GM12878 (cell line): Measurements from ENCODE around the gene CYTL1.

Experiments used
- CEBPZ ChIP-seq: fragments of 150-350 bp; IDR thresholded peaks from 2 replicates; pipeline ENCODE4 v1.6.1; 2016; ENCODE audit warnings: low read depth, low read length
- CTCF ChIP-seq, 3 experiments: IDR thresholded peaks in 2 of 3; conservative IDR thresholded peaks in 1 of 3; 2 replicates each; pipeline ENCODE4 v1.5.1; 2011; ENCODE audit warnings: low read depth in 3 of 3, low read length in 3 of 3, mild to moderate bottlenecking in 3 of 3, control low read depth in 2 of 3, moderate library complexity in 2 of 3, inconsistent platforms in 1 of 3, mixed read lengths in 1 of 3; ENCODE audit not compliant: control insufficient read depth in 2 of 3, insufficient read depth in 1 of 3; ENCODE audit errors: extremely low read depth in 1 of 3
- EED ChIP-seq: sonication (generic); IDR thresholded peaks from 2 replicates; pipeline ENCODE4 v1.6.1; 2016; ENCODE audit warnings: antibody characterized with exemption, low read depth
- EGR1 ChIP-seq, 2 experiments: IDR thresholded peaks; 1 replicate in 1 of 2; 2 replicates in 1 of 2; pipeline ENCODE4 v1.6.1; 2011 to 2012; ENCODE audit warnings: low read depth in 2 of 2, low read length in 2 of 2, borderline replicate concordance in 1 of 2, mild to moderate bottlenecking in 1 of 2, moderate library complexity in 1 of 2
- MXI1 ChIP-seq: fragments of 150-350 bp; IDR thresholded peaks from 2 replicates; pipeline ENCODE4 v1.6.1; 2011; ENCODE audit warnings: low read depth, mild to moderate bottlenecking, inconsistent platforms, low read length, improper control_type of control experiment
- NR2C2 ChIP-seq: IDR thresholded peaks from 2 replicates; pipeline ENCODE4 v1.6.1; 2011; ENCODE audit warnings: borderline replicate concordance, low read depth; ENCODE audit not compliant: control insufficient read depth, insufficient read length
- POLR2A ChIP-seq: IDR thresholded peaks from 2 replicates; pipeline ENCODE4 v1.6.1; 2011; ENCODE audit warnings: low read depth, mild to moderate bottlenecking, low read length
- POLR2AphosphoS5 ChIP-seq: IDR thresholded peaks from 2 replicates; pipeline ENCODE4 v1.6.1; 2011; ENCODE audit warnings: mild to moderate bottlenecking, low read length, inconsistent platforms
- RFX5 ChIP-seq: IDR thresholded peaks from 2 replicates; pipeline ENCODE4 v1.6.1; 2011; ENCODE audit warnings: low read depth, low read length, improper control_type of control experiment
- SMC3 ChIP-seq: IDR thresholded peaks from 2 replicates; pipeline ENCODE4 v1.6.1; 2011; ENCODE audit warnings: low read length, improper control_type of control experiment, borderline replicate concordance
- SRF ChIP-seq, 2 experiments: IDR thresholded peaks; 2 replicates each; pipeline ENCODE4 v1.6.1; 2011; ENCODE audit warnings: low read depth in 2 of 2, low read length in 2 of 2, mild to moderate bottlenecking in 1 of 2, moderate library complexity in 1 of 2
- ZZZ3 ChIP-seq: IDR thresholded peaks from 2 replicates; pipeline ENCODE4 v1.6.1; 2011; ENCODE audit warnings: low read depth; ENCODE audit not compliant: control insufficient read depth, insufficient read length

- TF ChIP-seq CTCF (IDR thresholded peaks at IDR 0.05 in 2 of 3, conservative IDR thresholded peaks at IDR 0.05 in 1 of 3; ENCODE audit: control insufficient read depth in 2 of 3, extremely low read depth in 1 of 3, insufficient read depth in 1 of 3, low read depth in 3 of 3, low read length in 3 of 3), result no peak
- no peak for TF ChIP-seq SMC3
- TF ChIP-seq NR2C2, result no peak
- no peak for TF ChIP-seq POLR2AphosphoS5
- TF ChIP-seq ZZZ3, result no peak
- no peak for TF ChIP-seq MXI1
- no peak for TF ChIP-seq SRF (IDR thresholded peaks at IDR 0.05; ENCODE audit: low read depth in 2 of 2, low read length in 2 of 2)
- no peak for TF ChIP-seq EED
- no peak for TF ChIP-seq CEBPZ
- no peak for TF ChIP-seq EGR1 (IDR thresholded peaks at IDR 0.05; ENCODE audit: borderline replicate concordance in 1 of 2, low read depth in 2 of 2, low read length in 2 of 2)
- TF ChIP-seq POLR2A, result no peak
- TF ChIP-seq RFX5, result no peak
Measured at GRCh38 chr4:5037553-5038551, 18.6 kb upstream of the CYTL1 start.
